ENCODE results near the gene FMC1. TPM values are rescaled to one million over a fixed set of nuclear protein-coding genes. Genes with fewer than 3 reads are reported as not detected.

FMC1 gene
- total RNA-seq, 1 experiment from 2014 or later: 12.3 TPM

DNA sequence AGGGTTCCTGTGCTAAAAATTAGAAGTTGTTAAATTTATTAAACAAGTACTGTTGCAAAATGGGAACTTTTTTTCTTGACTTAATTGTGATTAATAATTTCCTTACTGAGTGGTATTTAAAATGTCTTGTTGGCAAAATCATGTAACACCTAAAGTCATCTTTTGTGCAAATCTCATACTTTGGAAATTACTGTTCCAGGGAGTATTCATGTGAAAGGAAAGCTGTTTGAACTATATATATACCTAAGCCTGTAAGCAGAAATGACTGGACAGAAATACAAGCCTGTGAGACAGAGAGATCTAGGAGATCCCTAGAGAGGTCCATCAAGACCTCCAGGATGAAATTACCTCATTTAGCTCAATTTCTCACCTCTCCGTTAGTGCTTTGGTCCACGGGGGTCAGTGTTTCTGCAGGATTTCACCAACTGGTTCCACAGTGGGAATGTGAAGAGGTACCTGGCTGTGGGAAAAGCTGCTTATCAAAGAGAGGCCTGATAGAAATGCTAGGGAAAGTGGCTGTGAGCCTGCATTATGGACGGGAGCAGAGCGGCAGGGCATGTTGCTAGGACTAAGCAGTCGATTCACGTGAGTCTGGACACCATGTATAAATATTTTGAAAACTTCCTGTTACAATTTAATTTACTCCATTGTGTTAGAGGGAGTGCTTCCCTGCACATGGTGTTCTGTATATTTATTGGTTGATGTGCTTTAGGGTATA is 26.5 kb downstream of the FMC1 start:
- in situ Hi-C loops (cut with HindIII; ENCODE audit: low sequenced_read_pairs): no loop called here
- DNase-seq (ENCODE audit: low spot score): no peak

GRCh38 chr7:139370301-139370942 is 29.3 kb downstream of the FMC1 start:
- in situ Hi-C loops (cut with HindIII; ENCODE audit: low sequenced_read_pairs): no loop called here
- DNase-seq (ENCODE audit: low spot score): no peak

GRCh38 chr7:139370943-139371313 is 29.8 kb downstream of the FMC1 start:
- no peak for DNase-seq (ENCODE audit: low spot score)

GRCh38 chr7:139374246-139374645 is 33.1 kb downstream of the FMC1 start:
- in situ Hi-C loops (cut with HindIII; ENCODE audit: low sequenced_read_pairs): no loop called here
- DNase-seq (ENCODE audit: low spot score): no peak

More at GRCh38 chr7:139370943-139371313, 29.8 kb downstream of the FMC1 start:
- in situ Hi-C loops (cut with HindIII; ENCODE audit: low sequenced_read_pairs): no loop called here

DNA sequence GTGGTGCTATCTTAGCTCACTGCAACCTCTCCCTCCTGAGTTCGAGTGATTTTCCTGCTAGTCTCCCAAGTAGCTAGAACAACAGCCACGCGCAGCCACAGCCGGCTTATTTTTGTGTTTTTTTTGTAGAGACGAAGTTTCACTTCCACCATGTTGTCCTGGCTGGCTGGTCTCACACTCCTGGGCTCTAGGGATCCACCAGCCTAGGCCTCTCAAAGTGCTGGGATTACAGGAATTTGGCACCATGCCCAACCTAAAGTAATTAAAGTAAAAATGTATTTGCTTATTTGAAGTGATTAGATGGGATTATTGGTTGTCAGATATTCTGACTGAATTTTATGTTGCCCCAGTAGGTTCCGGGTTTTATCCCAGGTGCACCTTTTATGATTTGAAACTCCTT is 41.3 kb downstream of the FMC1 start:
- DNase-seq (ENCODE audit: low spot score): no peak

DNA sequence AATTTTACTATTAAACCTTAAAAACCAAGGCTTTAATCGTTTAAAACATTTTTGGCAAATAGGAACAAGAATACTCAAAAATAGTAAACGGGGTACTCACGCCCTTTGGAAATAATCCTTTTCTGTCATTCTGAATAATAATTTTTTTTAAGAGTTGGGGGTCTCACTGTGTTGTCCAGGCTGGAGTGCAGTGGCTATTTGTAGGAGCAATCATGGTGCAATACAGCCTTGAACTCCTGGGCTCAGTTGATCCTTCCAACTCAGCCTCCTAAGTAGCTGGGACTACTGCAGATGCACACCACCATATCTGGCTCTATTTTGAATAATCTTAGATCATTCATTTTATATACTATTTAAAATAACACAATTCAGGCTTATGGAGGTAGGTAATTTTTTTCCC is 43.5 kb downstream of the FMC1 start:
- in situ Hi-C loops (cut with HindIII; ENCODE audit: low sequenced_read_pairs): no loop called here
- DNase-seq (ENCODE audit: low spot score): no peak

More for the DNA sequence above, 41.3 kb downstream of the FMC1 start:
- in situ Hi-C loops (cut with HindIII; ENCODE audit: low sequenced_read_pairs): no loop called here

- in situ Hi-C loops (cut with HindIII; ENCODE audit: low sequenced_read_pairs): no loop called here
- no peak for DNase-seq (ENCODE audit: low spot score)
Observed at GRCh38 chr7:139387594-139387993, 46.5 kb downstream of the FMC1 start.

- no peak for DNase-seq (ENCODE audit: low spot score)
- in situ Hi-C loops (cut with HindIII; ENCODE audit: low sequenced_read_pairs): no loop called here
Observed at GRCh38 chr7:139389091-139389490, 48.0 kb downstream of the FMC1 start.

DNA sequence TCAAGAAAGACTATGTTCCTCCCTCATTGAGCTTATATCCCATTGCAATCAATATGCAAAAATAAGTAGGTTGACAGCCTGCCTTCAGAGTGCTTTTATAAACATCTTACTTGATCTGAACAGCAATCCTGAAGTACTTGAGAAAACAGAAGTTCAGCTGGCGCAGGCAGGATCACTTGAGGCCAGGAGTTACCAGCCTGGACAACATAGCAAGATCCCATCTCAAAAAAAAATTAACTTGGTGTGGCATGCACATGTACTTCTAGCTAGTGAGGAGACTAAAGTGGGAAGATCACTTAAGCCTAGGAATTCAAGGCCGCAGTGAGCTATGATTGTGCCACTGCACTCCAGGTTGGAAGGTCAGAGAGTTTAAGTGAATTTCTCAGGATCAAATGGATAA is 48.6 kb downstream of the FMC1 start:
- in situ Hi-C loops (cut with HindIII; ENCODE audit: low sequenced_read_pairs): no loop called here
- no peak for DNase-seq (ENCODE audit: low spot score)

GRCh38 chr7:139393621-139394211 is 52.6 kb downstream of the FMC1 start:
- in situ Hi-C loops (cut with HindIII; ENCODE audit: low sequenced_read_pairs): no loop called here
- no peak for DNase-seq (ENCODE audit: low spot score)

- DNase-seq (ENCODE audit: low spot score): no peak
- in situ Hi-C loops (cut with HindIII; ENCODE audit: low sequenced_read_pairs): no loop called here
Observed at GRCh38 chr7:139394540-139394939, 53.4 kb downstream of the FMC1 start.

Other genes with a start within 250 kb of the FMC1 start
- gene ZC3HAV1, start 231.6 kb upstream of the FMC1 start, total RNA-seq (2014; rRNA removed; shearing (Covaris generic)): 8.9 and 14.3 TPM in 2 replicates
- gene UBN2, start 110.1 kb upstream of the FMC1 start, total RNA-seq (2014; rRNA removed; shearing (Covaris generic)): 2.6 and 4.1 TPM in 2 replicates
- gene LUC7L2, start 18.6 kb downstream of the FMC1 start, total RNA-seq (2014; rRNA removed; shearing (Covaris generic)): 53.2 and 71.8 TPM in 2 replicates
- 0.06 TPM in 1 of 2 replicates, not detected in the other for gene KLRG2, start 142.3 kb downstream of the FMC1 start, total RNA-seq (2014; rRNA removed; shearing (Covaris generic))
- gene CLEC2L, start 182.3 kb downstream of the FMC1 start, total RNA-seq (2014; rRNA removed; shearing (Covaris generic)): 1.4 and 23.0 TPM in 2 replicates

All from G401 (cell line).